Hepatocyte (in vitro differentiated cells): ENCODE measurements around the gene ZFHX3.

Source experiments
- CTCF ChIP-seq: fragments of 200-600 bp; sonication (generic); IDR thresholded peaks from 2 replicates; pipeline ENCODE4 v1.5.1; 2016; ENCODE audit warnings: antibody characterized with exemption, mild to moderate bottlenecking; ENCODE audit not compliant: poor library complexity
- EZH2 ChIP-seq: fragments of 200-600 bp; sonication (generic); IDR thresholded peaks from 2 replicates; pipeline ENCODE4 v1.6.1; 2016; ENCODE audit warnings: antibody characterized with exemption, mild to moderate bottlenecking, borderline replicate concordance
- EZH2phosphoT487 ChIP-seq: fragments of 200-600 bp; sonication (generic); IDR thresholded peaks from one replicate; pipeline ENCODE4 v1.6.1; 2018; ENCODE audit warnings: antibody characterized with exemption, mild to moderate bottlenecking, low read depth, moderate library complexity; ENCODE audit not compliant: unreplicated experiment, severe bottlenecking

- TF ChIP-seq CTCF, result no peak
- TF ChIP-seq EZH2phosphoT487, result no peak
- TF ChIP-seq EZH2, result no peak
Measured at GRCh38 chr16:72930396-72930795, 117.5 kb downstream of the ZFHX3 start.
